CD4-positive, alpha-beta T cell treated with Interferon alpha-2 for 1 hour (primary cell): Measurements from ENCODE around the gene NTSR2.
"Not testable (repeated sequence)": the region's sequence is repeated elsewhere in the genome, so short reads cannot be mapped to it uniquely, and the experiment has no call there.

Source experiments
- DNase-seq, 2 donors: peaks; one replicate each; pipeline ENCODE4 v3.0.0-alpha.2; 2020 to 2022

Gene NTSR2

GRCh38 chr2:11678306-11678960 lies 8.4 kb upstream of the NTSR2 start:
- no peak for DNase-seq

- no peak for DNase-seq
Observed at GRCh38 chr2:11677136-11678055, 7.4 kb upstream of the NTSR2 start.

- no peak for DNase-seq
Observed at GRCh38 chr2:11676640-11677039, 6.6 kb upstream of the NTSR2 start.

GRCh38 chr2:11675423-11676112 lies 5.6 kb upstream of the NTSR2 start:
- DNase-seq, result no peak

GRCh38 chr2:11674983-11675382 lies 5.0 kb upstream of the NTSR2 start:
- no peak for DNase-seq

GRCh38 chr2:11672407-11672806 lies 2.4 kb upstream of the NTSR2 start:
- no peak for DNase-seq

GRCh38 chr2:11667866-11668637 lies 1.9 kb downstream of the NTSR2 start:
- no peak for DNase-seq

- DNase-seq, result no peak
Observed at GRCh38 chr2:11667194-11667593, 2.8 kb downstream of the NTSR2 start.

- DNase-seq, result no peak
Observed at GRCh38 chr2:11665510-11666362, 4.3 kb downstream of the NTSR2 start.

- no peak for DNase-seq
Observed at GRCh38 chr2:11665028-11665427, 5.0 kb downstream of the NTSR2 start.

GRCh38 chr2:11663427-11663826 lies 6.6 kb downstream of the NTSR2 start:
- no peak for DNase-seq

- DNase-seq, result no peak
Observed at GRCh38 chr2:11662882-11663281, 7.1 kb downstream of the NTSR2 start.

GRCh38 chr2:11661891-11662435 lies 8.0 kb downstream of the NTSR2 start:
- DNase-seq, result no peak

- DNase-seq, result not testable (repeated sequence)
Observed at GRCh38 chr2:11660396-11660795, 9.6 kb downstream of the NTSR2 start.

GRCh38 chr2:11659851-11660250 lies 10.1 kb downstream of the NTSR2 start:
- no peak for DNase-seq

GRCh38 chr2:11659115-11659475 lies 10.9 kb downstream of the NTSR2 start:
- no peak for DNase-seq

GRCh38 chr2:11658208-11659114 lies 11.5 kb downstream of the NTSR2 start:
- DNase-seq, result no peak

- DNase-seq, result no peak
Observed at GRCh38 chr2:11657646-11658045, 12.3 kb downstream of the NTSR2 start.

GRCh38 chr2:11657195-11657594 lies 12.8 kb downstream of the NTSR2 start:
- DNase-seq, result no peak

GRCh38 chr2:11656671-11657101 lies 13.3 kb downstream of the NTSR2 start:
- no peak for DNase-seq
